Heart left ventricle (tissue), 13 donors: Measurements from ENCODE around the gene PLCB4.

Experiments used
- POLR2A ChIP-seq, 2 donors: fragments of 450-650 bp; IDR thresholded peaks; one replicate each; pipeline ENCODE4 v1.6.1; 2017; ENCODE audit warnings: antibody characterized with exemption in 2 of 2, mild to moderate bottlenecking in 2 of 2, moderate library complexity in 2 of 2
- TF ChIP-seq, protein P1 (sequence below), 12 donors: fragments of 200-600 bp; sonication (generic) in 4 of 12; IDR thresholded peaks; one replicate each; pipeline versions ENCODE4 v1.5.0 to v1.8.0; 2018 to 2022; ENCODE audit warnings: antibody characterized with exemption in 12 of 12, mild to moderate bottlenecking in 5 of 12
- donor health status: ischemic (EF 13 %, LVEDD 7.1; RV severe dilation, severe dysfunction).
- donor health status: DM: no; HTN: yes; CAD: no.
- donor health status: DM: no; HTN: no; CAD: no.
- donor health status: ischemic (EF 25% LVEDD 6.9; RV normal size, moderate dysfunction).
- donor health status: ischemic (EF 25% LVEDD 5.7; RV mildly dilated, moderate dysfunction).
- donor health status: ischemic (EF 35%, LVEDD 5.7; RV mildly dilated, moderate dysfunction).
- donor health status: nonischemic (EF 11% LVEDD 7.7; RV severe dilation, severe dysfunction).
- donor health status: DM: yes; HTN: yes; CAD: no.
- donor health status: PGD.
- donor health status: ischemic (EF 29% LVEDD 5.4; RV normal size, mild dysfunction).
- donor health status: nonischemic (EF 23%, LVEDD 6.1; RV moderate dilation, normal function).

DNA sequence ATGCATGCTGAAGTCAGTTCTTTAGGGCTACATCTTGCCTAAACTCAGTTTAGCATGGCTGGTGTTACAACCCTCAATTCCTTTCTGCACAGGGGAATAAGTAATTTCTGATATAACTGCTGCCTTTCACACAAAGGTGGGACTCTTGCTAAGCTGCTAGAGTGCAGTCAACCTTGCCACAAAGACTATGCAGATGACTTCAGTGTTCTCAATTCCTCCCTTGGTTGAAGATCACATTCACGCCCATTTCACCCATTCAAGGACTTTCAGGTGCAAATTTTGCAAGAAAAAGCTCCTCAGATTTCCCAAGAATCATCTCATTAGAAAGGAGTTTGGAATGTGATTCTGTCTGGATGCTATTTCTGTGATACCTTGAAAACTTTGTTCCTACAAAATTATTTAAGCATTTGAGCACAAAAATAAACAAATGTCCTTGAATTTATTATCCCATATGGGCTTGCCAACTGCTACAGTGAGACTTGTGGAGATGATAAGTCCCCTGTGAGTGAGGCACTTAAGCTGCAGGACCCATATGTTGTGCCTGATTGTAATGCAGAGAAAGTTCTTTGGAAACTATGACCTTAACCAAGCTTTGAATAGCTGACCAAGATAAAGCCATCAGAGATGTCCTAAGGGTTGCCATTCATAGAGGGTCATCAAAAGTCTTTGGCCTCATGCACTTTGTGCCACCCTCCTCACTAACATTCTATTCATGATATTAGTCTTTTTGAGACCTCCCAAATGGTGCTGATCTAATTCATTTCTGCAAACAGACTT, 111.8 kb downstream of the PLCB4 start:
- TF ChIP-seq, protein P1, sequence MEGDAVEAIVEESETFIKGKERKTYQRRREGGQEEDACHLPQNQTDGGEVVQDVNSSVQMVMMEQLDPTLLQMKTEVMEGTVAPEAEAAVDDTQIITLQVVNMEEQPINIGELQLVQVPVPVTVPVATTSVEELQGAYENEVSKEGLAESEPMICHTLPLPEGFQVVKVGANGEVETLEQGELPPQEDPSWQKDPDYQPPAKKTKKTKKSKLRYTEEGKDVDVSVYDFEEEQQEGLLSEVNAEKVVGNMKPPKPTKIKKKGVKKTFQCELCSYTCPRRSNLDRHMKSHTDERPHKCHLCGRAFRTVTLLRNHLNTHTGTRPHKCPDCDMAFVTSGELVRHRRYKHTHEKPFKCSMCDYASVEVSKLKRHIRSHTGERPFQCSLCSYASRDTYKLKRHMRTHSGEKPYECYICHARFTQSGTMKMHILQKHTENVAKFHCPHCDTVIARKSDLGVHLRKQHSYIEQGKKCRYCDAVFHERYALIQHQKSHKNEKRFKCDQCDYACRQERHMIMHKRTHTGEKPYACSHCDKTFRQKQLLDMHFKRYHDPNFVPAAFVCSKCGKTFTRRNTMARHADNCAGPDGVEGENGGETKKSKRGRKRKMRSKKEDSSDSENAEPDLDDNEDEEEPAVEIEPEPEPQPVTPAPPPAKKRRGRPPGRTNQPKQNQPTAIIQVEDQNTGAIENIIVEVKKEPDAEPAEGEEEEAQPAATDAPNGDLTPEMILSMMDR (IDR thresholded peaks at IDR 0.05): no peak
- no peak for TF ChIP-seq POLR2A (IDR thresholded peaks at IDR 0.05)
